Hepatocyte (in vitro differentiated cells): ENCODE data around the gene MYO3A. TPM values are rescaled to one million over a fixed set of nuclear protein-coding genes. Genes with fewer than 3 reads are reported as not detected.

Source experiments
- DNase-seq: peaks from one replicate; pipeline ENCODE4 v3.0.0-alpha.2; 2016; ENCODE audit warnings: low spot score
- H2AFZ ChIP-seq: fragments of 200-600 bp; sonication (generic); 2 replicates; pipeline ENCODE4 v1.6.0; 2016; ENCODE audit warnings: antibody characterized with exemption, mild to moderate bottlenecking
- H3K27ac ChIP-seq: fragments of 200-600 bp; sonication (generic); 2 replicates; pipeline ENCODE4 v1.5.1; 2016; ENCODE audit warnings: mild to moderate bottlenecking
- H3K27me3 ChIP-seq: fragments of 200-600 bp; sonication (generic); 2 replicates; pipeline ENCODE4 v1.6.1; 2016
- H3K36me3 ChIP-seq: fragments of 200-600 bp; sonication (generic); replicated peaks from 2 replicates; pipeline ENCODE4 v1.5.1; 2016; ENCODE audit warnings: low read depth; ENCODE audit not compliant: insufficient read depth
- H3K4me1 ChIP-seq: fragments of 200-600 bp; sonication (generic); 2 replicates; pipeline ENCODE4 v1.5.1; 2016; ENCODE audit warnings: mild to moderate bottlenecking, moderate library complexity; ENCODE audit not compliant: insufficient read depth
- H3K4me2 ChIP-seq: fragments of 200-600 bp; sonication (generic); 2 replicates; pipeline ENCODE4 v1.6.0; 2016
- H3K4me3 ChIP-seq: fragments of 200-600 bp; sonication (generic); 2 replicates; pipeline ENCODE4 v1.5.1; 2016; ENCODE audit warnings: mild to moderate bottlenecking
- H3K79me2 ChIP-seq: fragments of 200-600 bp; sonication (generic); 2 replicates; pipeline ENCODE4 v1.6.0; 2017; ENCODE audit warnings: mild to moderate bottlenecking
- H3K9me2 ChIP-seq: fragments of 200-600 bp; sonication (generic); replicated peaks from 2 replicates; pipeline ENCODE4 v1.6.0; 2017; ENCODE audit warnings: mild to moderate bottlenecking; ENCODE audit not compliant: insufficient read depth
- H3K9me3 ChIP-seq: fragments of 200-600 bp; sonication (generic); 2 replicates; pipeline ENCODE4 v1.5.1; 2016; ENCODE audit warnings: low read depth, mild to moderate bottlenecking
- H4K20me1 ChIP-seq: fragments of 200-600 bp; sonication (generic); 2 replicates; pipeline ENCODE4 v1.6.0; 2016; ENCODE audit warnings: mild to moderate bottlenecking; ENCODE audit not compliant: insufficient read depth, poor library complexity, severe bottlenecking
- CTCF ChIP-seq: fragments of 200-600 bp; sonication (generic); IDR thresholded peaks from 2 replicates; pipeline ENCODE4 v1.5.1; 2016; ENCODE audit warnings: antibody characterized with exemption, mild to moderate bottlenecking; ENCODE audit not compliant: poor library complexity
- EZH2 ChIP-seq: fragments of 200-600 bp; sonication (generic); IDR thresholded peaks from 2 replicates; pipeline ENCODE4 v1.6.1; 2016; ENCODE audit warnings: antibody characterized with exemption, mild to moderate bottlenecking, borderline replicate concordance
- EZH2phosphoT487 ChIP-seq: fragments of 200-600 bp; sonication (generic); IDR thresholded peaks from one replicate; pipeline ENCODE4 v1.6.1; 2018; ENCODE audit warnings: antibody characterized with exemption, mild to moderate bottlenecking, low read depth, moderate library complexity; ENCODE audit not compliant: unreplicated experiment, severe bottlenecking
- WGBS: methylation state at CpG from one replicate; pipeline ENCODE4 v1.1.6; 2016; ENCODE audit warnings: low lambda C conversion rate; ENCODE audit errors: missing lambda C conversion rate; 5-methylcytosine and 5-hydroxymethylcytosine counted together
- polyA plus RNA-seq: library from polyadenylated mRNA; unstranded; fragments of >200 nt; fragmentation: Nextera tagmentation; extraction: Ambion mirVana; gene quantifications from 2 replicates; pipeline ENCODE4 v1.2.1, GENCODE V29; 2016
- total RNA-seq: library from RNA; depleted of rRNA; stranded (reverse); fragments of >200 nt; gene quantifications from 2 replicates; pipeline ENCODE4 v1.2.3, GENCODE V29; 2014

Gene MYO3A
- total and polyA plus RNA-seq, 2 experiments from 2014 or later: 0.93 to 1.1 TPM

GRCh38 chr10:26216585-26217395 lies 282.8 kb downstream of the MYO3A start, which contains the start of gene GAD2:
Gene GAD2 (plus strand): TSS chr10:26216774. CDS start chr10:26216810, 36 bp downstream.
- TF ChIP-seq EZH2 (peak; percentile 77), EZH2phosphoT487 (no peak), CTCF (no peak)
- Histone ChIP-seq H3K9me2 (no peaks in the 10 kb centered on the region), H3K4me2 (peak within 1 kb of the TSS; percentile 85), H3K27me3 (peaks cover 100% of the 10 kb centered on the region), H3K36me3 (no peaks in the 10 kb centered on the region), H3K4me1 (peaks cover 25% of the 10 kb centered on the region), H2AFZ (peak within 1 kb of the TSS; percentile 56), H4K20me1 (no peaks in the 10 kb centered on the region), H3K27ac (no peak within 1 kb of the TSS), H3K79me2 (no peaks in the 10 kb centered on the region), H3K4me3 (no peak within 1 kb of the TSS), H3K9me3 (no peaks in the 10 kb centered on the region)
- 2% methylated on average over 59 of the region's 60 CpGs for WGBS
- no peak for DNase-seq

GRCh38 chr10:26217396-26218086 lies 283.5 kb downstream of the MYO3A start:
- Histone ChIP-seq H3K27me3 (peaks cover 100% of the 10 kb centered on the region), H3K27ac (no peak overlapping the region), H2AFZ (peak overlapping the region; percentile 56), H3K4me3 (no peak overlapping the region), H4K20me1 (no peaks in the 10 kb centered on the region), H3K4me1 (peaks cover 25% of the 10 kb centered on the region), H3K79me2 (no peaks in the 10 kb centered on the region), H3K9me2 (no peaks in the 10 kb centered on the region), H3K9me3 (no peaks in the 10 kb centered on the region), H3K36me3 (no peaks in the 10 kb centered on the region), H3K4me2 (peak overlapping the region; percentile 85)
- WGBS: under 1% methylated on average over 60 of the region's 64 CpGs
- TF ChIP-seq CTCF: no peak
- TF ChIP-seq EZH2: peak; percentile 98
- TF ChIP-seq EZH2phosphoT487: no peak
- DNase-seq: peak; percentile 6

- H3K79me2 ChIP-seq: no peaks in the 10 kb centered on the region
- H3K27ac ChIP-seq: no peak overlapping the region
- H3K4me2 ChIP-seq: no peak overlapping the region
- H3K4me3 ChIP-seq: no peak overlapping the region
- TF ChIP-seq EZH2phosphoT487: no peak
- TF ChIP-seq CTCF: no peak
- no peak for TF ChIP-seq EZH2
- 85% methylated on average over 1 of the region's 1 CpG for WGBS
- peaks cover 25% of the 10 kb centered on the region for H3K4me1 ChIP-seq
- peaks cover 98% of the 10 kb centered on the region for H3K27me3 ChIP-seq
- no peak for DNase-seq
- H4K20me1 ChIP-seq: no peaks in the 10 kb centered on the region
- H2AFZ ChIP-seq: no peak overlapping the region
- H3K9me2 ChIP-seq: no peaks in the 10 kb centered on the region
- H3K9me3 ChIP-seq: no peaks in the 10 kb centered on the region
- H3K36me3 ChIP-seq: no peaks in the 10 kb centered on the region
Measured at GRCh38 chr10:26219676-26220075, 285.6 kb downstream of the MYO3A start.
